CD14-positive monocyte (primary cell): ENCODE results near the gene UST. TPM values are rescaled to one million over a fixed set of nuclear protein-coding genes. Genes with fewer than 3 reads are reported as not detected.

ENCODE experiments used
- DNase-seq, 3 donors: peaks; one replicate each; pipeline ENCODE4 v3.0.0-alpha.2; 2011 to 2022
- H2AFZ ChIP-seq: 2 replicates; pipeline ENCODE4 v1.6.0; 2012; ENCODE audit warnings: mild to moderate bottlenecking, low read depth, low read length, inconsistent platforms; ENCODE audit not compliant: insufficient read depth, poor library complexity, severe bottlenecking
- H3K27ac ChIP-seq, 2 donors: 1 replicate in 1 of 2; 2 replicates in 1 of 2; pipeline ENCODE4 v1.5.1; 2012 to 2013; ENCODE audit warnings: low read length in 2 of 2, control low read depth in 1 of 2, inconsistent platforms in 1 of 2, low read depth in 1 of 2, mild to moderate bottlenecking in 1 of 2
- H3K27me3 ChIP-seq, 2 donors: one replicate each; pipeline versions ENCODE4 v1.6.0 to v1.6.1; 2011 to 2013; ENCODE audit warnings: low read length in 2 of 2; ENCODE audit not compliant: control insufficient read depth in 2 of 2, insufficient read depth in 2 of 2
- H3K36me3 ChIP-seq, 2 donors: replicated peaks in 1 of 2; 1 replicate in 1 of 2; 2 replicates in 1 of 2; pipeline versions ENCODE4 v1.5.1 to v1.6.1; 2012 to 2013; ENCODE audit warnings: low read length in 2 of 2, control low read depth in 1 of 2, inconsistent platforms in 1 of 2, mild to moderate bottlenecking in 1 of 2; ENCODE audit not compliant: insufficient read depth in 2 of 2, control insufficient read depth in 1 of 2
- H3K4me1 ChIP-seq, 2 donors: 1 replicate in 1 of 2; 2 replicates in 1 of 2; pipeline versions ENCODE4 v1.5.1 to v1.6.1; 2012 to 2013; ENCODE audit warnings: low read length in 2 of 2, control low read depth in 1 of 2, inconsistent platforms in 1 of 2, mild to moderate bottlenecking in 1 of 2, moderate library complexity in 1 of 2; ENCODE audit not compliant: insufficient read depth in 2 of 2, control insufficient read depth in 1 of 2
- H3K4me2 ChIP-seq: replicated peaks from 2 replicates; pipeline ENCODE3; 2012; ENCODE audit warnings: low read length, moderate library complexity, mild to moderate bottlenecking; ENCODE audit not compliant: poor library complexity, severe bottlenecking; ENCODE audit errors: extremely low read depth
- H3K4me3 ChIP-seq, 3 experiments: fragments of 200-600 bp in 1 of 3; sonication (generic) in 1 of 3; replicated peaks in 1 of 3; 1 replicate in 2 of 3; 2 replicates in 1 of 3; pipeline ENCODE4 v1.5.1; 2011 to 2013; ENCODE audit warnings: low read length in 3 of 3, mild to moderate bottlenecking in 3 of 3, control low read depth in 2 of 3, low read depth in 2 of 3, inconsistent platforms in 1 of 3, moderate library complexity in 1 of 3
- H3K79me2 ChIP-seq: 2 replicates; pipeline ENCODE4 v1.6.0; 2012; ENCODE audit warnings: mild to moderate bottlenecking, control low read depth, inconsistent platforms, low read length, moderate library complexity; ENCODE audit not compliant: insufficient read depth
- H3K9ac ChIP-seq: 2 replicates; pipeline ENCODE4 v1.6.0; 2017; ENCODE audit warnings: low read length, mild to moderate bottlenecking; ENCODE audit not compliant: insufficient read depth, poor library complexity, severe bottlenecking
- H3K9me3 ChIP-seq, 2 donors: replicated peaks in 1 of 2; 1 replicate in 1 of 2; 2 replicates in 1 of 2; pipeline versions ENCODE4 v1.5.1 to v1.6.1; 2012 to 2013; ENCODE audit warnings: low read length in 2 of 2, control low read depth in 1 of 2; ENCODE audit not compliant: control insufficient read depth in 1 of 2, insufficient read depth in 1 of 2
- H4K20me1 ChIP-seq: 2 replicates; pipeline ENCODE4 v1.6.0; 2012; ENCODE audit warnings: mild to moderate bottlenecking, low read length, control low read depth, moderate library complexity; ENCODE audit not compliant: insufficient read depth
- H3K27ac Mint-ChIP-seq, 7 donors: one replicate each; pipeline ENCODE4 v1.8.0; 2020; ENCODE audit warnings: mild to moderate bottlenecking in 7 of 7, mixed read lengths in 7 of 7, moderate library complexity in 6 of 7, inconsistent platforms in 2 of 7
- H3K27me3 Mint-ChIP-seq, 3 donors: one replicate each; pipeline ENCODE4 v1.8.0; 2021 to 2022; ENCODE audit warnings: low read depth in 3 of 3, mild to moderate bottlenecking in 3 of 3, mixed read lengths in 3 of 3, moderate library complexity in 3 of 3, inconsistent platforms in 1 of 3
- H3K36me3 Mint-ChIP-seq, 2 donors: one replicate each; pipeline ENCODE4 v1.8.0; 2020; ENCODE audit warnings: mixed read lengths in 2 of 2, inconsistent platforms in 1 of 2, mild to moderate bottlenecking in 1 of 2
- H3K4me1 Mint-ChIP-seq: one replicate; pipeline ENCODE4 v1.8.0; 2020; ENCODE audit warnings: mild to moderate bottlenecking, mixed read lengths
- H3K4me3 Mint-ChIP-seq, 2 donors: one replicate each; pipeline ENCODE4 v1.8.0; 2020; ENCODE audit warnings: mild to moderate bottlenecking in 2 of 2, mixed read lengths in 2 of 2, moderate library complexity in 1 of 2
- H3K9me3 Mint-ChIP-seq, 7 donors: one replicate each; pipeline ENCODE4 v1.8.0; 2020 to 2022; ENCODE audit warnings: mixed read lengths in 7 of 7, mild to moderate bottlenecking in 6 of 7, moderate library complexity in 6 of 7, inconsistent platforms in 2 of 7
- CTCF ChIP-seq: fragments of 200-600 bp; IDR thresholded peaks from one replicate; pipeline ENCODE4 v1.8.0; 2022; ENCODE audit warnings: antibody characterized with exemption, mild to moderate bottlenecking
- WGBS: methylation state at CpG from one replicate; pipeline ENCODE4 v1.1.5; 2013; ENCODE audit warnings: missing lambda C conversion rate; ENCODE audit not compliant: insufficient coverage; 5-methylcytosine and 5-hydroxymethylcytosine counted together
- intact Hi-C, 2 donors: fragments of 100-400 bp; cut with micrococcal nuclease; formaldehyde crosslinking; loops; one replicate each; pipeline versions ENCODE4 v1.15.0 to v1.15.1; 2023
- polyA plus RNA-seq, 3 donors: library from polyadenylated mRNA; depleted of rRNA in 1 of 3; unstranded in 2 of 3; stranded (reverse) in 1 of 3; fragments of 300-500 nt in 2 of 3; fragments of >200 nt in 1 of 3; fragmentation: Illumina TruSeq in 2 of 3; gene quantifications; 1 replicate in 2 of 3; 2 replicates in 1 of 3; pipeline ENCODE4 v1.2.3, GENCODE V29; 2012 to 2021

UST gene
- polyA plus RNA-seq, 3 donors: 0.33 to 0.53 (median 0.48) TPM

- Histone ChIP-seq H3K36me3 (no peaks in the 10 kb centered on the region), H3K9me3 (peaks cover 0 to 8% of the 10 kb centered on the region in 2 donors), H3K27me3 (no peaks in the 10 kb centered on the region), H3K9ac (no peak overlapping the region), H3K79me2 (no peaks in the 10 kb centered on the region), H3K4me3 (no peak overlapping the region), H3K27ac (no peak overlapping the region), H3K4me1 (no peaks in the 10 kb centered on the region), H4K20me1 (no peaks in the 10 kb centered on the region), H2AFZ (no peak overlapping the region), H3K4me2 (no peak overlapping the region)
- Mint-ChIP-seq H3K4me3 (no peak overlapping the region), H3K9me3 (peaks cover 5 to 13% (median 9%) of the 10 kb centered on the region in 7 donors), H3K4me1 (peaks cover under 1% of the 10 kb centered on the region), H3K27me3 (peaks cover 3 to 7% (median 6%) of the 10 kb centered on the region in 3 donors), H3K36me3 (no peaks in the 10 kb centered on the region), H3K27ac (no peak overlapping the region)
- intact Hi-C loops: no loop called here
- TF ChIP-seq CTCF: no peak
- 94% methylated on average over 3 of the region's 4 CpGs for WGBS
- DNase-seq: no peak
Observed at GRCh38 chr6:148794797-148795196, 48.0 kb downstream of the UST start.

GRCh38 chr6:148795563-148795962 is 48.7 kb downstream of the UST start:
- H3K27ac Mint-ChIP-seq: no peak overlapping the region
- TF ChIP-seq CTCF: no peak
- H3K4me3 ChIP-seq: no peak overlapping the region
- H3K27me3 ChIP-seq: no peaks in the 10 kb centered on the region
- H3K9ac ChIP-seq: no peak overlapping the region
- H3K27ac ChIP-seq: no peak overlapping the region
- intact Hi-C loops: no loop called here
- no peak overlapping the region for H3K4me3 Mint-ChIP-seq
- peaks cover 6% of the 10 kb centered on the region for H3K4me1 Mint-ChIP-seq
- no CpG with 5 or more reads among the region's 6 CpGs for WGBS
- no peaks in the 10 kb centered on the region for H3K79me2 ChIP-seq
- DNase-seq: no peak
- no peak overlapping the region for H3K4me2 ChIP-seq
- H3K9me3 Mint-ChIP-seq: peaks cover 5 to 13% (median 9%) of the 10 kb centered on the region in 7 donors
- H3K36me3 ChIP-seq: no peaks in the 10 kb centered on the region
- H3K27me3 Mint-ChIP-seq: peaks cover 1 to 6% (median 2%) of the 10 kb centered on the region in 3 donors
- no peaks in the 10 kb centered on the region for H3K36me3 Mint-ChIP-seq
- H4K20me1 ChIP-seq: no peaks in the 10 kb centered on the region
- no peak overlapping the region for H2AFZ ChIP-seq
- no peaks in the 10 kb centered on the region for H3K4me1 ChIP-seq
- H3K9me3 ChIP-seq: peaks cover 0 to 8% of the 10 kb centered on the region in 2 donors
